Measurements from ENCODE around the gene HMCN1. TPM values are rescaled to one million over a fixed set of nuclear protein-coding genes. Genes with fewer than 3 reads are reported as not detected.
"Not testable (repeated sequence)": the region's sequence is repeated elsewhere in the genome, so short reads cannot be mapped to it uniquely, and the experiment has no call there.

The HMCN1 gene
- total and polyA plus RNA-seq, 9 donors, result 7.9 to 22.6 (median 11.2) TPM

GRCh38 chr1:185892831-185893403 lies 158.7 kb downstream of the HMCN1 start:
- not testable (repeated sequence) for H3K4me1 ChIP-seq (ENCODE audit: control insufficient read depth, insufficient read depth, low read length); H3K27me3 ChIP-seq (ENCODE audit: control insufficient read depth, insufficient read depth, low read length); H3K27ac ChIP-seq (ENCODE audit: low read length); DNase-seq; H3K36me3 ChIP-seq (ENCODE audit: control insufficient read depth, insufficient read depth, low read length); H3K4me3 ChIP-seq (ENCODE audit: low read length); H3K9me3 ChIP-seq (replicated peaks; ENCODE audit: control insufficient read depth, low read depth, low read length)
- whole genome bisulfite sequencing (ENCODE audit: insufficient coverage), result 95% methylated on average over 18 of the region's 26 CpGs

- DNase-seq, result peak; percentile 49
- Histone ChIP-seq H3K27ac (ENCODE audit: low read length) (no peak overlapping the region), H3K9me3 (replicated peaks; ENCODE audit: control insufficient read depth, low read depth, low read length) (no peaks in the 10 kb centered on the region)
Observed at GRCh38 chr1:185894791-185895190, 160.6 kb downstream of the HMCN1 start.

GRCh38 chr1:185895208-185895900 lies 161.2 kb downstream of the HMCN1 start:
- Histone ChIP-seq H3K36me3 (ENCODE audit: control insufficient read depth, insufficient read depth, low read length) (no peaks in the 10 kb centered on the region), H3K9me3 (replicated peaks; ENCODE audit: control insufficient read depth, low read depth, low read length) (no peaks in the 10 kb centered on the region), H3K27ac (ENCODE audit: low read length) (no peak overlapping the region), H3K4me1 (ENCODE audit: control insufficient read depth, insufficient read depth, low read length) (no peaks in the 10 kb centered on the region), H3K27me3 (ENCODE audit: control insufficient read depth, insufficient read depth, low read length) (no peaks in the 10 kb centered on the region), H3K4me3 (ENCODE audit: low read length) (no peak overlapping the region)
- WGBS (ENCODE audit: insufficient coverage), result no CpG with 5 or more reads among the region's 1 CpG
- peak; percentile 26 for DNase-seq

More at GRCh38 chr1:185894791-185895190, 160.6 kb downstream of the HMCN1 start:
- no peaks in the 10 kb centered on the region for H3K4me1 ChIP-seq (ENCODE audit: control insufficient read depth, insufficient read depth, low read length)
- H3K36me3 ChIP-seq (ENCODE audit: control insufficient read depth, insufficient read depth, low read length), result no peaks in the 10 kb centered on the region
- no CpG with 5 or more reads among the region's 3 CpGs for WGBS (ENCODE audit: insufficient coverage)
- H3K27me3 ChIP-seq (ENCODE audit: control insufficient read depth, insufficient read depth, low read length), result no peaks in the 10 kb centered on the region
- H3K4me3 ChIP-seq (ENCODE audit: low read length), result no peak overlapping the region

- Histone ChIP-seq H3K27me3 (ENCODE audit: control insufficient read depth, insufficient read depth, low read length) (no peaks in the 10 kb centered on the region), H3K36me3 (ENCODE audit: control insufficient read depth, insufficient read depth, low read length) (no peaks in the 10 kb centered on the region), H3K4me3 (ENCODE audit: low read length) (no peak overlapping the region), H3K9me3 (replicated peaks; ENCODE audit: control insufficient read depth, low read depth, low read length) (no peaks in the 10 kb centered on the region), H3K4me1 (ENCODE audit: control insufficient read depth, insufficient read depth, low read length) (no peaks in the 10 kb centered on the region), H3K27ac (ENCODE audit: low read length) (no peak overlapping the region)
- peak; percentile 5 for DNase-seq
Observed at GRCh38 chr1:185896863-185897262, 162.7 kb downstream of the HMCN1 start.

GRCh38 chr1:185906186-185906585 lies 172.0 kb downstream of the HMCN1 start:
- no peak for DNase-seq
- WGBS (ENCODE audit: insufficient coverage), result no CpG with 5 or more reads among the region's 1 CpG
- H3K27me3 ChIP-seq (ENCODE audit: control insufficient read depth, insufficient read depth, low read length), result no peaks in the 10 kb centered on the region
- H3K4me3 ChIP-seq (ENCODE audit: low read length), result no peak overlapping the region
- H3K36me3 ChIP-seq (ENCODE audit: control insufficient read depth, insufficient read depth, low read length), result no peaks in the 10 kb centered on the region
- H3K4me1 ChIP-seq (ENCODE audit: control insufficient read depth, insufficient read depth, low read length), result no peaks in the 10 kb centered on the region
- H3K27ac ChIP-seq (ENCODE audit: low read length), result no peak overlapping the region
- no peaks in the 10 kb centered on the region for H3K9me3 ChIP-seq (replicated peaks; ENCODE audit: control insufficient read depth, low read depth, low read length)

GRCh38 chr1:185907246-185907645 lies 173.1 kb downstream of the HMCN1 start:
- no peak overlapping the region for H3K4me3 ChIP-seq (ENCODE audit: low read length)

GRCh38 chr1:185911978-185912377 lies 177.8 kb downstream of the HMCN1 start:
- no peaks in the 10 kb centered on the region for H3K27me3 ChIP-seq (ENCODE audit: control insufficient read depth, insufficient read depth, low read length)
- DNase-seq, result no peak
- H3K36me3 ChIP-seq (ENCODE audit: control insufficient read depth, insufficient read depth, low read length), result no peaks in the 10 kb centered on the region
- no peak overlapping the region for H3K27ac ChIP-seq (ENCODE audit: low read length)
- no peaks in the 10 kb centered on the region for H3K9me3 ChIP-seq (replicated peaks; ENCODE audit: control insufficient read depth, low read depth, low read length)
- no CpG with 5 or more reads among the region's 4 CpGs for WGBS (ENCODE audit: insufficient coverage)
- H3K4me1 ChIP-seq (ENCODE audit: control insufficient read depth, insufficient read depth, low read length), result no peaks in the 10 kb centered on the region
- H3K4me3 ChIP-seq (ENCODE audit: low read length), result no peak overlapping the region

More at GRCh38 chr1:185907246-185907645, 173.1 kb downstream of the HMCN1 start:
- Histone ChIP-seq H3K4me1 (ENCODE audit: control insufficient read depth, insufficient read depth, low read length) (no peaks in the 10 kb centered on the region), H3K9me3 (replicated peaks; ENCODE audit: control insufficient read depth, low read depth, low read length) (no peaks in the 10 kb centered on the region), H3K27me3 (ENCODE audit: control insufficient read depth, insufficient read depth, low read length) (no peaks in the 10 kb centered on the region), H3K36me3 (ENCODE audit: control insufficient read depth, insufficient read depth, low read length) (no peaks in the 10 kb centered on the region), H3K27ac (ENCODE audit: low read length) (no peak overlapping the region)
- WGBS (ENCODE audit: insufficient coverage), result no CpG with 5 or more reads among the region's 2 CpGs
- no peak for DNase-seq

GRCh38 chr1:185912504-185912903 lies 178.3 kb downstream of the HMCN1 start:
- Histone ChIP-seq H3K36me3 (ENCODE audit: control insufficient read depth, insufficient read depth, low read length) (no peaks in the 10 kb centered on the region), H3K4me3 (ENCODE audit: low read length) (no peak overlapping the region), H3K27me3 (ENCODE audit: control insufficient read depth, insufficient read depth, low read length) (no peaks in the 10 kb centered on the region), H3K27ac (ENCODE audit: low read length) (no peak overlapping the region), H3K4me1 (ENCODE audit: control insufficient read depth, insufficient read depth, low read length) (no peaks in the 10 kb centered on the region), H3K9me3 (replicated peaks; ENCODE audit: control insufficient read depth, low read depth, low read length) (no peaks in the 10 kb centered on the region)
- 9% methylated on average over 2 of the region's 2 CpGs for WGBS (ENCODE audit: insufficient coverage)
- DNase-seq, result no peak

GRCh38 chr1:185914089-185914488 lies 179.9 kb downstream of the HMCN1 start:
- no peaks in the 10 kb centered on the region for H3K27me3 ChIP-seq (ENCODE audit: control insufficient read depth, insufficient read depth, low read length)
- H3K4me1 ChIP-seq (ENCODE audit: control insufficient read depth, insufficient read depth, low read length), result no peaks in the 10 kb centered on the region
- 89% methylated on average over 1 of the region's 1 CpG for WGBS (ENCODE audit: insufficient coverage)

GRCh38 chr1:185916861-185917260 lies 182.7 kb downstream of the HMCN1 start:
- Histone ChIP-seq H3K27ac (ENCODE audit: low read length) (no peak overlapping the region), H3K36me3 (ENCODE audit: control insufficient read depth, insufficient read depth, low read length) (no peaks in the 10 kb centered on the region), H3K27me3 (ENCODE audit: control insufficient read depth, insufficient read depth, low read length) (no peaks in the 10 kb centered on the region), H3K9me3 (replicated peaks; ENCODE audit: control insufficient read depth, low read depth, low read length) (no peaks in the 10 kb centered on the region), H3K4me3 (ENCODE audit: low read length) (no peak overlapping the region), H3K4me1 (ENCODE audit: control insufficient read depth, insufficient read depth, low read length) (no peaks in the 10 kb centered on the region)
- DNase-seq, result no peak

More at GRCh38 chr1:185914089-185914488, 179.9 kb downstream of the HMCN1 start:
- DNase-seq, result no peak
- no peaks in the 10 kb centered on the region for H3K36me3 ChIP-seq (ENCODE audit: control insufficient read depth, insufficient read depth, low read length)
- no peaks in the 10 kb centered on the region for H3K9me3 ChIP-seq (replicated peaks; ENCODE audit: control insufficient read depth, low read depth, low read length)
- no peak overlapping the region for H3K27ac ChIP-seq (ENCODE audit: low read length)
- no peak overlapping the region for H3K4me3 ChIP-seq (ENCODE audit: low read length)

All from muscle of leg (tissue), 11 donors.